Measurements from ENCODE around the gene TMEM86B. TPM values are rescaled to one million over a fixed set of nuclear protein-coding genes. Genes with fewer than 3 reads are reported as not detected.

Gene TMEM86B
- total RNA-seq, 1 experiment from 2014 or later = 21.2 TPM

GRCh38 chr19:55264531-55264930 is 36.0 kb upstream of the TMEM86B start:
- Histone ChIP-seq H3K36me3 (ENCODE audit: control insufficient read depth, insufficient read depth, low read length) (no peaks in the 10 kb centered on the region), H3K27me3 (replicated peaks; ENCODE audit: control insufficient read depth, insufficient read depth, low read length) (no peaks in the 10 kb centered on the region), H3K4me3 (ENCODE audit: low read depth, low read length) (no peak overlapping the region), H3K9me3 (peaks cover 5% of the 10 kb centered on the region; the same call in 1 of the 2 replicates), H3K4me1 (peaks cover 9% of the 10 kb centered on the region; the same call in 1 of the 2 replicates)
- intact Hi-C loops (cut with micrococcal nuclease; ENCODE audit: unreplicated experiment) = no loop called here
- CTCF ChIA-PET = no interaction called here
- Mint-ChIP-seq H3K4me1 (ENCODE audit: low read depth, unreplicated experiment) (no peaks in the 10 kb centered on the region), H3K27me3 (ENCODE audit: insufficient read depth, unreplicated experiment) (no peaks in the 10 kb centered on the region), H3K4me3 (ENCODE audit: unreplicated experiment) (no peak overlapping the region), H3K27ac (ENCODE audit: unreplicated experiment) (no peak overlapping the region), H3K36me3 (ENCODE audit: insufficient read depth, unreplicated experiment) (peaks cover 16% of the 10 kb centered on the region), H3K9me3 (ENCODE audit: unreplicated experiment) (peaks cover 12% of the 10 kb centered on the region)
- TF ChIP-seq CTCF (IDR thresholded peaks at IDR 0.05; ENCODE audit: insufficient read depth in 1 of 2, low read depth in 1 of 2, low read length in 1 of 2, severe bottlenecking in 1 of 2, unreplicated experiment in 1 of 2) = no peak
- DNase-seq = no peak
- POLR2A ChIA-PET = no interaction called here
- no TSS peak for BruUV-seq (replicated peaks)

GRCh38 chr19:55262359-55262758 is 33.8 kb upstream of the TMEM86B start:
- Mint-ChIP-seq H3K36me3 (ENCODE audit: insufficient read depth, unreplicated experiment) (peaks cover 34% of the 10 kb centered on the region), H3K9me3 (ENCODE audit: unreplicated experiment) (peaks cover 12% of the 10 kb centered on the region), H3K4me3 (ENCODE audit: unreplicated experiment) (no peak overlapping the region), H3K27me3 (ENCODE audit: insufficient read depth, unreplicated experiment) (no peaks in the 10 kb centered on the region), H3K4me1 (ENCODE audit: low read depth, unreplicated experiment) (peaks cover 4% of the 10 kb centered on the region), H3K27ac (ENCODE audit: unreplicated experiment) (no peak overlapping the region)
- no peak for DNase-seq
- ChIA-PET POLR2A (no interaction called here), CTCF (no interaction called here)
- Histone ChIP-seq H3K27me3 (replicated peaks; ENCODE audit: control insufficient read depth, insufficient read depth, low read length) (no peaks in the 10 kb centered on the region), H3K4me1 (peaks cover 10% of the 10 kb centered on the region; the same call in 1 of the 2 replicates), H3K4me3 (ENCODE audit: low read depth, low read length) (no peak overlapping the region), H3K36me3 (ENCODE audit: control insufficient read depth, insufficient read depth, low read length) (no peaks in the 10 kb centered on the region; the same call in 1 of the 2 replicates), H3K9me3 (peaks cover 5% of the 10 kb centered on the region; the same call in 1 of the 2 replicates)
- no peak for TF ChIP-seq CTCF (IDR thresholded peaks at IDR 0.05; ENCODE audit: insufficient read depth in 1 of 2, low read depth in 1 of 2, low read length in 1 of 2, severe bottlenecking in 1 of 2, unreplicated experiment in 1 of 2)
- no TSS peak for BruUV-seq (replicated peaks)
- intact Hi-C loops (cut with micrococcal nuclease; ENCODE audit: unreplicated experiment) = no loop called here

- Mint-ChIP-seq H3K27me3 (ENCODE audit: insufficient read depth, unreplicated experiment) (no peaks in the 10 kb centered on the region), H3K9me3 (ENCODE audit: unreplicated experiment) (peaks cover 9% of the 10 kb centered on the region), H3K27ac (ENCODE audit: unreplicated experiment) (no peak overlapping the region), H3K4me3 (ENCODE audit: unreplicated experiment) (no peak overlapping the region), H3K4me1 (ENCODE audit: low read depth, unreplicated experiment) (peaks cover 11% of the 10 kb centered on the region), H3K36me3 (ENCODE audit: insufficient read depth, unreplicated experiment) (peaks cover 35% of the 10 kb centered on the region)
- Histone ChIP-seq H3K4me3 (ENCODE audit: low read depth, low read length) (no peak overlapping the region), H3K4me1 (peaks cover 15% of the 10 kb centered on the region; the same call in 1 of the 2 replicates), H3K27me3 (replicated peaks; ENCODE audit: control insufficient read depth, insufficient read depth, low read length) (no peaks in the 10 kb centered on the region), H3K36me3 (ENCODE audit: control insufficient read depth, insufficient read depth, low read length) (no peaks in the 10 kb centered on the region; the same call in 1 of the 2 replicates), H3K9me3 (peaks cover 3% of the 10 kb centered on the region; the same call in 1 of the 2 replicates)
- POLR2A ChIA-PET = interaction anchor here (0.6 kb wide), 1 partner anchor 103 kb away, joined by 3 read pairs; no protein-coding TSS in a partner anchor
- no TSS peak for BruUV-seq (replicated peaks)
- intact Hi-C loops (cut with micrococcal nuclease; ENCODE audit: unreplicated experiment) = no loop called here
- no peak for DNase-seq
- no peak for TF ChIP-seq CTCF (IDR thresholded peaks at IDR 0.05; ENCODE audit: insufficient read depth in 1 of 2, low read depth in 1 of 2, low read length in 1 of 2, severe bottlenecking in 1 of 2, unreplicated experiment in 1 of 2)
- CTCF ChIA-PET = no interaction called here
Measured at GRCh38 chr19:55261671-55262126, 33.1 kb upstream of the TMEM86B start.

Measured in Caco-2 (cell line).